ENCODE measurements around the gene PQBP1.

- TF ChIP-seq CTCF (IDR thresholded peaks at IDR 0.05 in 4 of 5, conservative IDR thresholded peaks at IDR 0.05 in 1 of 5) (no peak), POLR2A (IDR thresholded peaks at IDR 0.05) (no peak)
Observed at GRCh38 chrX:48927736-48928382, 30.1 kb downstream of the PQBP1 start.
